ENCODE data around the gene LRBA. TPM values are rescaled to one million over a fixed set of nuclear protein-coding genes. Genes with fewer than 3 reads are reported as not detected.
A peak's percentile ranks its signal among the peaks of the same experiment; 100 is the strongest.

Gene LRBA
- total RNA-seq, 4 donors from 2014 or later: 8.5 to 18.0 (median 11.9) TPM

DNA sequence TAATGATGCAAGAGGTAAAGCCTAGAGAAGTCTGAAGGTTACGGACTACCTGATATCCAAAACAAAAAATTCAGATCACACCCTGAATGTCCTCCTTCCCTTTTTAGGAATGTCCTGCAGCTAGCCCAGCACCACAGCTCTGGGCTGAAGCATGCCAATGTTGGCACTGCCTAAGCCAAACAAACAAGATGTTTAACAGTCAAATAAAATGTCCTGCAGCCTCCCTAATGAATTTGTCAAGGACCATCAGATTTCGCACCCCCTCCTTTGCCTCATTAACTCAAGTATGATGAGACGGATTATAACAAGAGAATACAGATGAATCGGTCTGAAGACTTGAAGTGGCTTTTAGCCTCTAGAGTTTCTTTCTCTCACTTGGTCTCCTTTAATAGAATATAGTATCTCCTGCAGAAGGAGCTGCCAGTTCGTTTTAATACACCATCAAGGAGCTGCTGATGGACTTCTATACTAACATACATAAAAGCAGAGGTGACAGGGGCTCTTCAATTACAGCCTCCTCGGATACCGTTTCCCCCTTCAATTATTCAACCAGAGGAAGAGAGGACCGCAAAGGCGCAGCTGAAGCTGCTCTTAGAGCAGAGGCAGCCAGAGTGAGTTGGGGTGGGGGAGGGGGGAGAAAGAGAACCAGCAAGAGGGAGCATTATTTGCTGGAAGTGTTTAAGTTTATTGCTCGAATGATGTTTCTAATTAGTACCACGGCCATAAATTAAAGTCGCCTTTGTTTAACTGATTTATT, 436.2 kb downstream of the LRBA start:
- Histone ChIP-seq H3K9me3 (no peaks in the 10 kb centered on the region), H3K27ac (no peak overlapping the region), H3K27me3 (no peaks in the 10 kb centered on the region), H3K36me3 (no peaks in the 10 kb centered on the region), H3K4me1 (peaks cover 0 to 3% of the 10 kb centered on the region in 2 donors), H3K4me3 (peak overlapping the region; percentile 8 to 49 (median 48))
- in situ Hi-C loops (cut with MboI; ENCODE audit: low sequenced_read_pairs in 4 of 4) (no loop called here), intact Hi-C loops (cut with DNase I; ENCODE audit: low total_unique reads) (no loop called here)
- no peak for TF ChIP-seq POLR2A (IDR thresholded peaks at IDR 0.05)
- TF ChIP-seq, protein P1, sequence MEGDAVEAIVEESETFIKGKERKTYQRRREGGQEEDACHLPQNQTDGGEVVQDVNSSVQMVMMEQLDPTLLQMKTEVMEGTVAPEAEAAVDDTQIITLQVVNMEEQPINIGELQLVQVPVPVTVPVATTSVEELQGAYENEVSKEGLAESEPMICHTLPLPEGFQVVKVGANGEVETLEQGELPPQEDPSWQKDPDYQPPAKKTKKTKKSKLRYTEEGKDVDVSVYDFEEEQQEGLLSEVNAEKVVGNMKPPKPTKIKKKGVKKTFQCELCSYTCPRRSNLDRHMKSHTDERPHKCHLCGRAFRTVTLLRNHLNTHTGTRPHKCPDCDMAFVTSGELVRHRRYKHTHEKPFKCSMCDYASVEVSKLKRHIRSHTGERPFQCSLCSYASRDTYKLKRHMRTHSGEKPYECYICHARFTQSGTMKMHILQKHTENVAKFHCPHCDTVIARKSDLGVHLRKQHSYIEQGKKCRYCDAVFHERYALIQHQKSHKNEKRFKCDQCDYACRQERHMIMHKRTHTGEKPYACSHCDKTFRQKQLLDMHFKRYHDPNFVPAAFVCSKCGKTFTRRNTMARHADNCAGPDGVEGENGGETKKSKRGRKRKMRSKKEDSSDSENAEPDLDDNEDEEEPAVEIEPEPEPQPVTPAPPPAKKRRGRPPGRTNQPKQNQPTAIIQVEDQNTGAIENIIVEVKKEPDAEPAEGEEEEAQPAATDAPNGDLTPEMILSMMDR (IDR thresholded peaks at IDR 0.05 in 4 of 5, conservative IDR thresholded peaks at IDR 0.05 in 1 of 5): no peak
- DNase-seq (no peak), ATAC-seq (peak in 1 of 2 donors; percentile 30)

GRCh38 chr4:150577796-150578195, 437.3 kb downstream of the LRBA start:
- TF ChIP-seq, protein P1 (IDR thresholded peaks at IDR 0.05 in 4 of 5, conservative IDR thresholded peaks at IDR 0.05 in 1 of 5): no peak
- no peak for TF ChIP-seq POLR2A (IDR thresholded peaks at IDR 0.05)
- in situ Hi-C loops (cut with MboI; ENCODE audit: low sequenced_read_pairs in 4 of 4): no loop called here
- Histone ChIP-seq H3K4me3 (no peak overlapping the region), H3K27ac (no peak overlapping the region), H3K27me3 (no peaks in the 10 kb centered on the region), H3K36me3 (no peaks in the 10 kb centered on the region), H3K4me1 (peaks cover 0 to 3% of the 10 kb centered on the region in 2 donors), H3K9me3 (no peaks in the 10 kb centered on the region)
- ATAC-seq (no peak), DNase-seq (no peak)
- intact Hi-C loops (cut with DNase I; ENCODE audit: low total_unique reads): no loop called here

- H3K4me3 ChIP-seq: no peak overlapping the region
- no peaks in the 10 kb centered on the region for H3K36me3 ChIP-seq
- H3K27me3 ChIP-seq: no peaks in the 10 kb centered on the region
- H3K9me3 ChIP-seq: no peaks in the 10 kb centered on the region
- DNase-seq: no peak
- TF ChIP-seq, protein P1 (IDR thresholded peaks at IDR 0.05 in 4 of 5, conservative IDR thresholded peaks at IDR 0.05 in 1 of 5): no peak
- no peak for TF ChIP-seq POLR2A (IDR thresholded peaks at IDR 0.05)
- in situ Hi-C loops (cut with MboI; ENCODE audit: low sequenced_read_pairs in 4 of 4) (no loop called here), intact Hi-C loops (cut with DNase I; ENCODE audit: low total_unique reads) (no loop called here)
- no peak for ATAC-seq
- peaks cover 0 to under 1% of the 10 kb centered on the region in 2 donors for H3K4me1 ChIP-seq
- H3K27ac ChIP-seq: no peak overlapping the region
These were observed 440.4 kb downstream of the LRBA start for GRCh38 chr4:150574678-150575077.

DNA sequence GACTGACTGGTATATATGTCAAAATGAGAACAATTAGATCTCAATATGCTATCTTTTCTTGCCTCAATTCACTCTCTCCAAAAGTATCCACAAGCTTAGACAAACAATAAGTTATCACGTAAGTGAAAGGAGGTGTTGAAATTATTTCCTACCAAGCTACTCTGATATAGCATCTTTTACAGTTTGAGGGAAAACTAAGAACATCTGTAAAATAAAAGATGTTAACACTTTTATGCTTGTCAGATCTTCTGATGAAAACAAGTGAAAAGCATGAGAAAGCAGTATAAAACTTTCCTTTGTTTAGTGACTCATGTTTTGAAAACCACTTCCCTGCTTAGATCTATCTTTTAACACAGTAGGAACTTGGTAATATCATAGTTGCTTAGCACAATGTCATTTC, 441.6 kb downstream of the LRBA start:
- ATAC-seq (no peak), DNase-seq (no peak)
- Histone ChIP-seq H3K9me3 (no peaks in the 10 kb centered on the region), H3K27ac (no peak overlapping the region), H3K27me3 (no peaks in the 10 kb centered on the region), H3K4me3 (no peak overlapping the region), H3K4me1 (no peaks in the 10 kb centered on the region), H3K36me3 (no peaks in the 10 kb centered on the region)
- TF ChIP-seq, protein P1 (IDR thresholded peaks at IDR 0.05 in 4 of 5, conservative IDR thresholded peaks at IDR 0.05 in 1 of 5): no peak
- no peak for TF ChIP-seq POLR2A (IDR thresholded peaks at IDR 0.05)
- in situ Hi-C loops (cut with MboI; ENCODE audit: low sequenced_read_pairs in 4 of 4) (no loop called here), intact Hi-C loops (cut with DNase I; ENCODE audit: low total_unique reads) (no loop called here)

Measured in gastrocnemius medialis (tissue), 4 donors.